ENCODE results near the gene MINDY4. TPM values are rescaled to one million over a fixed set of nuclear protein-coding genes. Genes with fewer than 3 reads are reported as not detected.

Gene MINDY4
- total and polyA plus RNA-seq, 2 of the 13 experiments (the other 11 are each of a cell fraction or from before 2014, with no cell fraction given): not detected

GRCh38 chr7:30776971-30777370 is 5.8 kb downstream of the MINDY4 start (continued):
- TF ChIP-seq ZNF574 (CRISPR knock-in tag; IDR thresholded peaks at IDR 0.05) (no peak), PTBP1 (IDR thresholded peaks at IDR 0.05; ENCODE audit: low read depth, low read length, poor library complexity, severe bottlenecking) (no peak)

GRCh38 chr7:30778255-30779025 is 7.2 kb downstream of the MINDY4 start:
- Histone ChIP-seq H3K4me3 (replicated peaks in 1 of 3; ENCODE audit: insufficient read depth in 1 of 3, low read depth in 2 of 3, low read length in 3 of 3) (no peak overlapping the region), H3K4me2 (ENCODE audit: low read depth, low read length) (no peak overlapping the region), H2AFZ (ENCODE audit: low read length) (no peak overlapping the region), H3K27me3 (ENCODE audit: control insufficient read depth in 1 of 2, insufficient read depth in 2 of 2, low read length in 2 of 2) (peaks cover 0 to 12% of the 10 kb centered on the region in 2 experiments; a peak in 1 of 5 replicates), H3K27ac (ENCODE audit: extremely low read length, insufficient read depth, low read length) (no peak overlapping the region), H3K79me2 (ENCODE audit: insufficient read depth, low read length) (no peaks in the 10 kb centered on the region), H3K36me3 (replicated peaks in 1 of 2; ENCODE audit: control insufficient read depth in 1 of 2, insufficient read depth in 2 of 2, low read length in 2 of 2) (no peaks in the 10 kb centered on the region), H3K4me1 (ENCODE audit: insufficient read depth, low read length) (no peaks in the 10 kb centered on the region), H3K9me3 (ENCODE audit: low read length) (no peaks in the 10 kb centered on the region), H3K9ac (ENCODE audit: insufficient read depth, low read depth, low read length) (no peak overlapping the region), H4K20me1 (ENCODE audit: insufficient read depth, low read length) (no peaks in the 10 kb centered on the region)
- in situ Hi-C loops (cut with HindIII; ENCODE audit: extremely low pct_ligation_motif_present, low pct_unique_long_range_greater_than_20kb): no loop called here
- DNase-seq (ENCODE audit: low spot score) (no peak), FAIRE-seq (no peak), ATAC-seq (no peak)
- TF ChIP-seq ZNF546 (CRISPR knock-in tag; conservative IDR thresholded peaks at IDR 0.05) (no peak), CREBL2 (CRISPR knock-in tag; IDR thresholded peaks at IDR 0.05; ENCODE audit: borderline replicate concordance) (no peak), ZNF10 (CRISPR knock-in tag; IDR thresholded peaks at IDR 0.05; ENCODE audit: borderline replicate concordance, low read depth) (no peak), ELK4 (CRISPR knock-in tag; IDR thresholded peaks at IDR 0.05; ENCODE audit: borderline replicate concordance) (no peak), POGK (CRISPR knock-in tag; conservative IDR thresholded peaks at IDR 0.05) (no peak), ZNF790 (CRISPR knock-in tag; IDR thresholded peaks at IDR 0.05; ENCODE audit: borderline replicate concordance) (no peak), ZNF33A (CRISPR knock-in tag; IDR thresholded peaks at IDR 0.05; ENCODE audit: borderline replicate concordance) (no peak), RBM22 (optimal IDR thresholded peaks at IDR 0.05; ENCODE audit: low read length) (no peak), ZNF691 (CRISPR knock-in tag; IDR thresholded peaks at IDR 0.05; ENCODE audit: borderline replicate concordance, low read depth) (no peak), ZNF382 (CRISPR knock-in tag; IDR thresholded peaks at IDR 0.05; ENCODE audit: borderline replicate concordance) (no peak)
- no TSS peak for BruUV-seq (replicated peaks)
- CTCF ChIA-PET (ENCODE audit: low intra/inter-chr PET ratio, low total read pairs): no interaction called here
- WGBS (ENCODE audit: low lambda C conversion rate): 47% methylated on average over 8 of the region's 15 CpGs
- intact Hi-C loops (cut with micrococcal nuclease; ENCODE audit: unreplicated experiment): no loop called here
- POLR2A ChIA-PET: no interaction called here

All from HepG2 (cell line).